NCI-H1436 (cell line): Measurements from ENCODE around the gene KDM5D.

ENCODE experiments used
- DNase-seq: peaks from one replicate; lab custom pipeline; 2025; lab: John Stamatoyannopoulos, UW

Gene KDM5D

GRCh38 chrY:19744381-19745378 lies at the start of gene KDM5D:
Gene KDM5D (minus strand): TSS chrY:19744726. CDS start chrY:19744534, 192 bp downstream.
- DNase-seq = no peak

GRCh38 chrY:19768375-19768774 lies 23.8 kb upstream of the KDM5D start:
- DNase-seq = no peak

GRCh38 chrY:19743331-19743730 lies 1.2 kb downstream of the KDM5D start:
- no peak for DNase-seq

- no peak for DNase-seq
Observed at GRCh38 chrY:19742153-19742552, 2.4 kb downstream of the KDM5D start.

- no peak for DNase-seq
Observed at GRCh38 chrY:19734425-19734824, 10.1 kb downstream of the KDM5D start.

GRCh38 chrY:19717950-19718349 lies 26.6 kb downstream of the KDM5D start:
- DNase-seq = no peak

GRCh38 chrY:19717146-19717545 lies 27.4 kb downstream of the KDM5D start:
- DNase-seq = no peak

GRCh38 chrY:19715226-19715625 lies 29.3 kb downstream of the KDM5D start:
- DNase-seq = no peak

- DNase-seq = no peak
Observed at GRCh38 chrY:19713430-19713829, 31.1 kb downstream of the KDM5D start.

GRCh38 chrY:19706273-19706672 lies 38.3 kb downstream of the KDM5D start:
- DNase-seq = no peak

- DNase-seq = no peak
Observed at GRCh38 chrY:19698495-19698894, 46.0 kb downstream of the KDM5D start.

GRCh38 chrY:19680821-19681220 lies 63.7 kb downstream of the KDM5D start:
- no peak for DNase-seq
